ENCODE measurements around the gene PARN.

PARN gene

DNA sequence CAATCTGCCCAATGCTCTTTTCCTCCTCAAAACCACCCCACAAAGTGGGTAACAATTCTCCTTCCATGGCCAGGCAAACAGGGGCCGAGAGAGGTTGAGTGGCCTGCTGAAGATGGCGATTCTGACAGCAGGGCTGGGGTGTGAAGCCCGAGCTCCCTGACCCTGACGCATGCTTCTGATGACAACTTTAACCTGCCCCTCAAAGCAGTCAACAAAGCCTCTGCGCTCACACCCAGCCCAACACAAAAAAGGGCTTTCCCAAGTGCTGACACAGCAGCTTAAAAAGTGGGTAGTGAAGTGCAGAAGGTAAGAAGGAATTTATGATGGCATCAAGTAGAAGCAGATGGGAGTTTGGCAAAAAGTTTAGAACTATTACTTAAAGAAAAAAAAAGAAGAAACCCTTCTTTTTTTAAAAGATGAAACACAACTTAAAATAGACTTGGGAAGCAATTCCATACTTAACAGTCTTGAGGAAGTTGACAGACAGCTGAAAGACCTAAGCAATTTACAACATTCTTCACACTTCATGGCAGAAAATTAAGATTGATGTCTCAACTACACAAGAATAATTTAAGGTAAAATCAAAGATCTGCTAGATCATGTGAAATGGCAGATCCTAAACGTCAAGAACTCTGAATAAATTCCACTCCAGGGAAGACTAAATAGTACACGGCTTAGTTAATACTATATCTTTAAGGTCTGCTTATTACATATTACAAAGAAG is 133.9 kb downstream of the PARN start:
- DNase-seq, result no peak

DNA sequence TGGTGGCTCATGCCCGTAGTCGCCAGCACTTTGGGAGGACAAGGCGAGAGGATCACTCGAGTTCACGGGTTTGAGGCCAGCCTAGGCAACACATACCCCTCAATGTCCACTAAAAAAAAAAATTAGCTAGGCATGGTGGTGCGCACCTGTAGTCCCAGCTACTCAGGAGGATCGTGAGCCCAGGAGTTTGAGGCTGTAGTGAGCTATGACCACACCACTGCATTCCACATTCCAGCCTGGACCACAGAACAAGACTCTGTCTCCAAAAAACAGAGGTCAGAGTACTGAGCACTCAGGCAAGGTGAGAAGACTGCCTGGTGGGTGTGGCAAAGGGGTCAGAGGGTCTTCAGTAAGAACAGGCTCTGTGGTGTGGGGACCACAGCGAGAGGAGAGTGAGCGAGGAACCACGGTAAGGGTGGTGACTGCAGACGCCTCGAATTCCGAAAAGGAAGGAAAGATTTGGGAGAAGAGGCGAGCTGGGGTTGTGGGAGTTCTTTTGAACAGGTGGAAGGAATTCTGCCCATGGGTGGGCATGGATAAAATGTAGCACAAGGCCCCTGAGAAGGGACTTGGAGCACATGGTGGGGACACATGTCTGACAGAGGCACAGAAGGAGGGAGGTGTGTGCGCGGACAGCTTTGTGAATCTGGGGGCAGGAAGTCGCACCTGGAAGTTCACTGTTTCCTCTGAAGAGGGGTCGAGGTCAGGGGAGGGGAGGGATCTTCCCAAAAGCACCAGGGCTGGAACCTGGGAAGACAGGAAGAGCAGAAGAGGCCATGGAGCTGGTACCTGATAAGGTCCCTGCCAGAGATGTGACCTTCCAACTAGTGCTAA is 134.6 kb downstream of the PARN start:
- no peak for DNase-seq

DNA sequence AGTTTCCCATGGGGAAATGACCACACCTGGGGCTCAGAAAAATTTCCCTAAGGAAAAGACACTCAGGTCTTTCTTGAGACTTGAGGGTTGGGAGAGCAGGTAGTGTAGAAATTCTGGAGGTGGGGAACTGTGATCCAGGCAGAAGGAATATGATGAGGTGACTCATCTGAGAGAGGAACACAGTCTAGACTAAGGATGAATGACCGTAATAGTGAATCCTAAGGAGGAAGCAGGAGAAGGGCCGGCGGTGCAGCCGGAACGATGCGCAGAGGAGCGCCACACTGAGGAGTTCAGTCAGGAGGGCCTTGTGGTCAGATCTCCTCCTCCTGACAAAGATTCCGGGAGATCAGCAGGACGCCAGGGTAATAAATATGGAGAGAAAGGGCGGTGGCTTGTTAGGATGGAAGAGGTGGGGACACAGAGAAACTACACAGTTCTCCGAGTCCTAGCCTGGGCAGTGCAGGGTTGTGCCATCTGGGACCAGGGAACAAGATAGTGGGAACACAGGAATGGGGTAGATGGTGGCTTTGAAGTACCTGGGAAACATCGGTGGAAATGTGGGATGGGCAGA is 135.6 kb downstream of the PARN start:
- no peak for DNase-seq

DNA sequence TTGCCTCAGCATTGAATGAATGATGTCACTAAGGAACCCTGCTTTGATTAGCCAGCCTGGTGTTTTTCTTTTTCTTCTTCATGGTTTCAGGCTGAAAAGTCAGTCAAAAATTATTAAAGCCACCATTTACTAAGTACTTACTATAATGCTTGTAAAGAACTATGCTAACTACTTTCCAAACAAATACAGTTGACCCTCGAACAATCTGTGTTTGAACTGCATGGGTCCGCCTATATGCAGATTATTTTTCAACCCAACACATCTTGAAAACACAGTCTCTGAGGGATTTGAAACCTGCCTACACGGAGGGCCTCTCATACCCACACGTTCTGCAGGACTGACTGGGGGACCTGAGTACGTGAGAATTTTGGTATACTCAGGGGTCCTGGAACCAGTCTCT is 136.3 kb downstream of the PARN start:
- no peak for DNase-seq

DNA sequence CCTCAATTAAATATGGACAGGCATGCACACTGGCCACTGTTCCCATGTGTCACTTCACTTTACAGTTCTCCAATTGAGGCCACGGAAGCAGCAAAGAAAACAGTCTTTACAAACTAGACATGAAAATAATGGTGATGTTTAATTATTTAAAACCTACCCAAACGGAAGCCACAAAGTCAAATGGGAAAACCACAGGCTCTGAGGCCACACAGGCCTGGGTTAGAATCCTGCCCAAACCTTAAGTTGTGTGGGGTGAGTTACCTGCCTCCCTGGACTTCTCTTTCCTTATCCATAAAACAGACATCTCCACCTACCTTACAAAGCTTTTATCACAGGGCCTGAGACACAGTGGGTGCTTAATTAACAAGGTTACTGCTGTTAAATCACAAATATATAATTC is 137.4 kb downstream of the PARN start:
- DNase-seq, result no peak

DNA sequence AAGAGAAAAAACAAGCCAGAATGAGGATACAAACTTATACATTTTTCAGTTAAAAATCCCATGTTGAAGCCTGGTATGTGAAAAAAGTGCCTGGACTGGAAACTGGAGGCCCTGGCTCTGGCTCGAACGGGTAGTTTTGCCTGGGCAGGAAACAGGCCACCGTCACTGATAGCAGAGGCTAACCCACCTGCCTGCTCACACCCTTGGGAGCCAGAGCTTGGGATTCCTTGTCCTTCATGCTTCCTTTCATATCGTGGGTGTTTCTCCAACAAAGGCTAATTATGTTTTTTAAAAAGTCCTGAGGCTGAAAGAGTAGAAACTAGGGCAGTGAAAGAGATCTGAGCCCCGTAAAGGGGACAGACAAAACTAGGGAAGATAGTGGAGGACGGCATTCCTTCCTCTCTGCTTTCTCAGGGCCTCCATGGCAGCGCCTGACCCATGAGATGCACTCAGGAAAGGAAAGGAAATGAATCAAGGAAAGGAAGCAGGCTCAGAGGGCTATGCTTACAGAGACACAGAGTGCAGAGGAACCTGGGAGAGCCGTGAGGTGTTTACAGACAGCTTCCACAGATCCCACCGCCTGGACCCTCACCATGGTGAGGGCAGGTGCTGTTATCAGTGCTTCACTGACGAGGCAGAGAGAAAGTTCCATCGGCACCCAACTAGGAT is 138.1 kb downstream of the PARN start:
- no peak for DNase-seq

DNA sequence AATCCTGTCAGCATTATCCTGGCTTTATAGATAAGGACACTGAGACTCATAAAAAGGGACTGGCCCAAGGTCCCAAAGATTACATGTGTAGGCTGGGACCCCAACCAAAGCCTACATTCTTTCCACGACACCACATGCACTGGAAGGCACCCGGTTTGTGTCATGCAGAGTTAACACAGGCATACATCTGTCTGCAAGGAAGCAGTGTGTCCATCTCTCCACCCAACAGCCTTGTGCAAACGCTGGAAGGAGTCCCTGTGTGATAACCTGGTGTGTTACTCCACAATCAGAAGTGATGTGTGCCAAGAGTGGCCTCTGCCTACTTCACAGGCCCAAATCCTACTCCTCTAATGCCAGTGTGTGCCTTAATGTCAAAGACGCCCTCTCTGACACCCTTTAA is 139.8 kb downstream of the PARN start:
- DNase-seq, result no peak

DNA sequence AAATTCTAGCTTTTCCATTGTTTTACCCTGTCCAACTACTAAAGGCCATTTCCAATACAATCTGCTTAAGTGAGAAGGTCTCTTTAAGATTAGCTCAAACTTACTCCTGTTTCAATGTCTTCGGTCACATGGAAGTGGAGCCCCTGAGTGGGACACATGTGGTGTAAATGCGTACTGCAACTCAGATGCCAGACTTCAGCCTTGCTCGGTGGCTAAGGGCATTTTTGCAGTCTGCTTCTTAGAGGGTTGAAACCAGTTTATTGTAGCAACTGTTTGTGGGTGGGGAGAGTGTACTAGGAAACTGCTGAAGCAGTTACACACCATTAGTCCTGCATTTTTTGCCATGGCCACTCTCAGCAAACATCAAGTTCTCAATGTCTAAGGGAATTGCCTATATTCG is 140.6 kb downstream of the PARN start:
- no peak for DNase-seq

DNA sequence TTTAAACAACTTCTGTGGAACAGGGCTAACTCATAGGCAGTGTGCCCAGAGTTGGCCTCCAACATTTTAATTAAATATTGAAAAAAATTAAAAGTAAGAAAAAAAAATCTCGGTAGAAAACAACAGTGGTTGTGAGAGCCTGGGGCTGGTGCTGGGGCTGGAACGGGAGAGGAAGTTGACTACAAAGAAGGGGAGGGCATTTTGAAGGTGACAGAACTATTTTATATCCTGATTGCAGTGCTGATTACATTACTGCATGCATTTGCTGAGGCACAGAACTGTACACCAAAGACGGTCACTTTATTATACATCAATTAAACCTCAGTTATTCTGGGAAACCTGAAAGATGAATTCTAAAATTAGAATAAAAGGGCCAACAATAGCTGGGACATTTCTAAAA is 142.5 kb downstream of the PARN start:
- no peak for DNase-seq

DNA sequence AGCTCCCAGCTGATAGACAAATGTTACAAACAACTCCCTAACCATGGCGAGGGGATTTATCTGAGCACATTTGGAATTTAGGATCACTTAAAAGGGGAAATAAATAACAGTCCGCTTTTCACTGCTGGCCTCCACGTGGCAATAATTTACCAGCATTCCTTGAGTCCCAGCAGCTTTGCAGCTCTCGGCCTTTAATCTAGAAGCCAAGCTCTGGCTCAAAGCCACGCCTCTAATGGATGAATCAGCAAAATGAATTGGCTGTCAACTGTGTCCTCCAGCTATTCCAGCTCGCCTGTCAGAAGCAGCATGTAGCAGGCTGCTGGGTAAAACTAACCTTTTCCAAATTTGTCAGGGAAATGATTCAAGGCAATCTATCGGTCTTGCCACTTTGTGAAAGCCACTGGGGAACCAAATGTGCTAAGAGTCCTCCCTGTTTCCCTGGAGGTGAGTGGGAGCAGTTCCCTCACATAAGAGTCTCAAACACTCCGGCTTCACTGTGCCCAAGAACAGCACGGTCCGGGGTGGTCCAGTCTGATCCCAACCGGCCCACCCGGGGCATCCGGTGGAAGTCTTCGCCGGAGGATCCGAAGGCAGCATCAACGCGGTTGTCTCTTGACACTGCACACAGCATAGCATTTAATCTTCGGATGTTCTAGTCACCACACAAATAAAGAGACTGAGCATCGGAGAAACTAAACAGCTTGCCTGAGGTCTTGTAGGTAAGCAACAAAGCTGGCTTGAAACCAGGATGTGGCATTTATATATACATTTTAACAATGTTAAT is 143.3 kb downstream of the PARN start:
- peak in 1 of 2 experiments; percentile 22 for DNase-seq

DNA sequence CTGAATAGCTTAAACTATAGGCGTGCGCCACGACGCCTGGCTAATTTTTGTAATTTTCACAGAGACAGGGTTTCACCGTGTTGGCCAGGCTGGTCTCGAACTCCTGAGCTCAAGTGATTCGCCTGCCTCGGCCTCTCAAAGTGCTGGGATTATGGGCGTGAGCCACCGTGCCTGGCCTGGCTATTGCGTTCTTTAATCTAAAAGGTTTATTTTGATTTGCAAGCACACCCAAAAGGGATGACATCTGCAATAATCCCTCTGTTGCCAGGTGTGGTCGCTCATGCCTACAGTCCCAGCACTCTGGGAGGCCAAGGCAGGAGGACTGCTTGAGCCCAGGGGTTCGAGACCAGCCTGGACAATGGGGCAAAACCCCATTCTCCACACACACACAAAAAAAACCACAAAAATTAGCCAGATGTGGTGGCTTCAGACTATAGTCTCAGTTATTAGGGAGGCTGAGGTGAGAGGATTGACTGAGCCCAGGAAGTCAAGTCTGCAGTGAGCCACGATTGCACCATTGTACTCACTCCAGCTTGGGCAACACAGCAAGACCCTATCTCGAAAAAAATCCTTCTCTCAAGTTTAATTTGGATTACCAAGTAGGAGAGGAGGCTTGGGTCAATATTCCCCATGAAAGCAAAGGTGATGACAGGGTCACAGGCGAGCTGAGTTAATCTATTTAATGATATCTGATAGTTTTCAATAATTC is 144.1 kb downstream of the PARN start:
- no peak for DNase-seq

DNA sequence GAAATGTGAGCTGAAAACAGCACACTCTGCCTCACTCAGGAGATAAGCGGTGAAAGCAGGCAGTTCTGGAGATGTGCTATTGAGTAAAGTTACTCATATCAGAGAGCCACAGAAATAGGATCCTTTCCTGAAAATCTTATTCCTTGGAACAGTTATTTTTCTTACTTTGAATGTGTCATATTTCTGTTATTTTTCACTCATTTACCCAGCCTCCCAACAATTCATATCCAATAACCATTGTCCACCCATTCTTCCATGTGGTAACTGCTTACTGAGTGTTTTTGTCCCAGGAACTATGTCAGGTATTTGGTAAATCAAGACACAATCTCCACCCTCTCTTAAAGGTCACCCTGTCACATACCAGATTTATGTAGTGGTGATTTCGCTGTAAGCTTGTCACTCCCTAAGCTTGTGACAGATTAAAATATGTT is 144.9 kb downstream of the PARN start:
- no peak for DNase-seq

DNA sequence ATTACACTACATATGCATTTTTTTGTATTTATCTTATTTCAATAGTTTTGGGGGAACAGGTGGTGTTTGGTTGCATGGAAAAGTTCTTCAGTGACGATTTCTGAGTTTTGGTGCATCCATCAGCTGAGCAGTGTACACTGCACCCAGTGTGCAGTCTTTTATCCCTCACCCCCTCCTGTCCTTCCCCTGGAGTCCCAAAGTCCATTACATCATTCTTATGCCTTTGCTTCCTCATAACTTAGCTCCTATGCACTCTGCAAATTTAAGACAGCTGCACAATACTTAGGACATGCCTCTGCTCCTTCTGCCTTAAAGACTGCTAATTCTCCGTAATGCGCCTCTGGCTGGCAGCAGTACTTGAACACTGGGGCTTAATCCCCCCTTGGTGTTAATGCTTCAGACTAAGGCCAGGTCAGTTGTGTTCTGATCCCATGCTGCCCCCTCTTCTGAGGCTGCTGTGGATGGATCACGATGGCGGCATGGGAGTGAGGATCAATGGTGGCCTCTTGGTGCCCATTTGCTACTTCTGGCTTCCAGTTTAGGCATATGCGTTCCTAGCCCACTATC is 146.2 kb downstream of the PARN start:
- no peak for DNase-seq

DNA sequence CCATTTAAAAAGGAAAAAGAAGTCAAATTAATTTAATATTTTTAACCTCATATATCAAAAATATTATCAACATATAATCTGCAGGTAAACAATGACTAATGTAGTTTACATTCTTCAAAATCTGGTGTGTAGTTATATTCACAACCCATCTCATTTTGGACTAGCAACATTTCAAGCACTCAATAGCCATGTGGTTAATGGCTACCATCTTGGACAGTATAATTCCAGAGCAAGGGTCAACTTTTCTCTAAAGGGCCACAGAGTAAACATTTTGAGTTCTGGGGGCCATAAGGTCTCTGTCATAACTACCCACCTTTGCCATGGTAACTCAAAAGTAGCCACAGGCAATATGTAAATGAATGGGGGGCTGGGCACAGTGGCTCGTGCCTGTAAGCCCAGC is 153.9 kb downstream of the PARN start:
- DNase-seq, result no peak

DNA sequence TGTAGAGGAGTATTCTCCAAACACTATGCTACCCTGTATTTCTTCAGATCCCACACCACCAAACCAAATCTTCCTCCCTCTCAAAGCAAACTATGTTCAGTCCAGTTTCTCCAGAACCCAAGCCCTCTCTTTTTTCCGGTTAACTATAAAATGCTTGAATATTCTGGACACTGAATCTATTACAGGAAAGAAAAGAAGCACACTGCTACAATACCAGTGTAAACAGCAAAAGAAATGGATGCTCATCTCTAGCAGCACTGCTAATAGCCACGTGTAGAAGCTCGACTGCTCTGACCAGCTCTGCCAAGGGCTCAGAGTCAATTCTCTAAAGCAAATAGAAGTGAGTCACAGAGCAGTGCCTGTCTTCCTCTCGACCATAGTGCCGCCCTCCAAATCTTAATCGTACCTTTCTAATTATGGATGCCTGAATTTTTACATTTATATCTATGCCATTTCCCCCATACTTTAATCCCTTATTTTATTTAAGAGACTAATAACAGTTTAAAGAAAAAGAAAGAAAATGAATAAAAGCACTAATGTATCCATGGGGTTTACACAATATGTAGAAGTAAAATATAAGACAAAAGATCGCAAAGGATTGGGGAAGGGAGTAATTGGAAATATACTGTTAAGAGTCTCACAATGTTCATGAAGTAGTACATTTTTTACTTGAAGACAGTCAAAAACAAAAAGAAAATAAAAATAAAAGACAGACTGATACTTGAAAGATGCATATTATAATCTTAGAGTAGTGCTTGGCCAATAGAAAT is 154.5 kb downstream of the PARN start:
- no peak for DNase-seq

DNA sequence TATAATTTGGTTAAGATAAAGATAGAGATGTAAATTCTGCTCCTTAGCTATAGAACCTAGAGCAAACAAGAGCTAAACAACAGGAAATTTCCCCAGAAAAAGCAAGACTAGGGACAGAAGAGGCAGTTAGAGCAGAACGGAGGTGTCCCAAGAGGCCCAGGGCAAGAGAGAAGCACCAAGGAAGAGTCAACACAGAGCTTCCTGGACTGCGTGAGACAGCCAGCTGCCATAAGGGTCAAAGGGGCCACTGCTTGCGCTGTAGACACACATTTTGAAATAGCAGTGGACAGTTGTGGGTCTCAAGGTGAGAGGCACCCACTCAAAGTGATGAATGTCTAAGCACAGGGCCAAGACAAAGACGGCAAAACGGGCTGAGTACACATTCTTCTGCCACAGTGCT is 156.6 kb downstream of the PARN start:
- DNase-seq, result no peak

DNA sequence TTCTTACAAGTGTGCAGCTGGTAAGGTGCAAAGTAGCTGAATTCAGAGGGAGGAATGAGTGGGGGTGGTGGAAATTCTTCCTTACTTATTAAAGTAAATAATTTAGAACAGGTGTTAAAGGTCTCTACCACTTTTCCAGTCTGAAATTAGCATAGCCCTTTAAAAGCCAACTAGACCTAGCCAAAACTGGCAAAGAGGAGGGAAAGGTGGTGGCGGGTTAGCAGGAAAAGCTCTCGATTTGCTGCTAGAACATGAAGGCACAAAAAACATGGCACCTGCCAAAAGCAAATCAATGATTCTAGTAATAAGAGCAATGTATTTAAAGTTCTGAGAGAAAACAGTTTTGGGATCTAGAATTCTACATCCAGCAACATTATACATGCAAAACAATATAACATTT is 157.7 kb downstream of the PARN start:
- DNase-seq, result no peak

DNA sequence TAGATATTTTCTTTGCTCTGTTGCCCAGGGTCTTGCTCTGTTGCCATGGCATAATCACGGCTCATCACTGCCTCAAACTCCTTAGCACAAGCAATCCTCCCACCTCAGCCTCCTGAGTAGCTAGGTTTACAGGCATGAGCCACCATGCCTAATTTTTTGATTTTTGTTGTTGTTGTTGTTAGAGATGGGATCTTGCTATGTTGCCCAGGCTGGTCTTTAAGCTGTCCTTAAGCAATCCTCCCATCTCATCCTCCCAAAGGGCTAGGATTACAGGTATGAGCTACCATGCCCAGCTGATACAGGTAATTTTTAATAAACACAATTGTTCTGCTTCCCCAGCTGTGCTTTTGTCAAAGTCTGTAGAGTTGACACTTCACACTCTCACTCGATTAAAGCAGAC is 159.3 kb downstream of the PARN start:
- no peak for DNase-seq

DNA sequence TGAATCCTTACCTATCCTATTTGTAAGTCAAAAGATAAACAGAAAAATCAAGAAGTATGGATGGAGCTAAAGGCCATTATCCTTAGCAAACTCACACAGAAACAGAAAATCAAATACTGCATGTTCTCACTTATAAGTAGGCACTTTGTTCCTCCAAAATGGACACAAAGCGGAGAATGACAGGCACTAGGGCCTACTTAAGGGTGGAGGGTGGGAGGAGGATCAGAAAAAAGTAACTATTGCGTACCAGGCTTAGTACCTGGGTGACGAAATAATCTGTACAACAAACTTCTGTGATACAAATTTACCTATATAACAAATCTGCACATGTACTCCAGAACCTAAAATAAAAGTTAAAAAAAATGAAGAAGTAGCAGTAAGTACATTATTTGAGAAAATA is 164.3 kb downstream of the PARN start:
- no peak for DNase-seq

DNA sequence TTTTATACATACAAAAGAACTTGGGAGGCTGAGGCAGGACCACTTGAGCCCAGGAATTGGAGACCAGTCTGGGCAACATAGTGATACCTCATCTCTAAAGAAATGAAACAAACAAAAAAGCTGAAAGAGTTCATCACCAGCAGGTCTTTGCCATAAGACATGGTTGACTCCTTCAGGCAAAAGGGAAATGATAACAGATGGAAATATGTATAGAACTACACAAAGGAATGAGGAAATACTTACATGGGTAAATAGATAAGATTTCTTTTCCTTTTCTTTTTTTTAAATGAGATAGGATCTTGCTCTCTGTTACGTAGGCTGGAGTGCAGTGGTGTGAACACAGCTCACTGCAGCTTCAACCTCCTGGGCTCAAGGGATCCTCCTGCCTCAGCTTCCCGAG is 165.3 kb downstream of the PARN start:
- no peak for DNase-seq

DNA sequence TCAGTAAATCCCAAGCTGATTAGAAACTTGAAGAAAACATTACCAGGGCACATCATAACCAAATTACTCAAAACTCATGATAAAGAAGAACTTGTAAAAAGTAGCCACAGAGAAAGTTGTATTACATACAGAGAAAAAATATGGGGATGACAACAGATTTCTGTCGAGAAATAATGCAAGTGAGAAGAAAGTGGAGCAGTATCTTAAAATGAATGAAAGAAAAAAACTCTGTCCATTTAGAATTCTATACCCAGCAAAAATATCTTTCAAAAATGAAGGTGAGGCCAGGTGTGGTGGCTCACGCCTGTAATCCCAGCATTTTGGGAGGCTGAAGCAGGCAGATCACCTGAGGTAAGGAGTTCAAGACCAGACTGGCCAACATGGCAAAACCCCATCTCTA is 165.9 kb downstream of the PARN start:
- DNase-seq, result no peak

All from cerebellar nuclear complex (tissue), 1 donor.